HCT116 (cell line): ENCODE measurements around the gene WDR19. TPM values are rescaled to one million over a fixed set of nuclear protein-coding genes. Genes with fewer than 3 reads are reported as not detected.

Experiments used
- ATAC-seq: fragments of 200-7000 bp; cut with Tn5 transposase; 2 replicates; pipeline ENCODE4 v1.9.1; 2020; ENCODE audit warnings: mild to moderate bottlenecking, moderate library complexity
- BruUV-seq: library from RNA; stranded (reverse); fragments of 400-500 nt; replicated peaks from 2 replicates; lab custom pipeline; 2021; lab: Mats Ljungman, UMichigan
- CTCF ChIA-PET: fragments of 300-600 bp; sonication (Branson Sonifier 250); formaldehyde crosslinking; loops from one replicate; lab custom pipeline; 2021; ENCODE audit warnings: antibody characterized with exemption; lab: Charles Lee
- POLR2A ChIA-PET: fragments of 300-600, 350-600 bp; sonication (Branson Sonifier 250); formaldehyde crosslinking; loops from one replicate; lab custom pipeline; 2021; ENCODE audit warnings: antibody characterized with exemption; lab: Charles Lee
- RAD21 ChIA-PET, 2 experiments: fragments of 300-600 bp; sonication (Branson Sonifier 250); formaldehyde crosslinking; loops; one replicate each; lab custom pipeline; 2023; ENCODE audit warnings: low total read pairs in 2 of 2; ENCODE audit not compliant: uncharacterized antibody in 2 of 2, unreplicated experiment in 2 of 2, low non-redundant PET in 1 of 2; lab: Charles Lee
- DNase-seq: peaks from one replicate; pipeline ENCODE4 v3.0.0-alpha.2; 2010; ENCODE audit warnings: low read depth, low spot score
- H2AFZ ChIP-seq: fragments of 200-600 bp; shearing (Covaris generic), sonication (generic); 2 replicates; pipeline ENCODE4 v1.6.1; 2017; ENCODE audit warnings: low read depth, mixed run types, mixed read lengths, antibody characterized with exemption, low read length; ENCODE audit not compliant: poor library complexity, severe bottlenecking
- H3K27ac ChIP-seq: 2 replicates; pipeline ENCODE4 v1.5.1; 2012; ENCODE audit warnings: low read depth, low read length
- H3K27me3 ChIP-seq: fragments of 200-600 bp; sonication (generic); 2 replicates; pipeline ENCODE4 v1.6.1; 2016; ENCODE audit warnings: mixed run types, low read length, mixed read lengths; ENCODE audit not compliant: insufficient read depth
- H3K36me3 ChIP-seq, 2 experiments: fragments of 200-500 bp in 1 of 2; fragments of 200-600 bp in 1 of 2; sonication (Bioruptor generic) in 1 of 2; sonication (generic) in 1 of 2; 2 replicates each; pipeline versions ENCODE4 v1.5.1 to v1.6.1; 2014 to 2016; ENCODE audit warnings: low read length in 2 of 2, inconsistent platforms in 1 of 2, mixed read lengths in 1 of 2, mixed run types in 1 of 2; ENCODE audit not compliant: insufficient read depth in 2 of 2, control insufficient read depth in 1 of 2
- H3K4me1 ChIP-seq, 2 experiments: fragments of 200-600 bp in 1 of 2; sonication (generic) in 1 of 2; 2 replicates each; pipeline versions ENCODE4 v1.5.1 to v1.6.1; 2012 to 2017; ENCODE audit warnings: low read length in 2 of 2, inconsistent platforms in 1 of 2, mild to moderate bottlenecking in 1 of 2, mixed read lengths in 1 of 2, mixed run types in 1 of 2, moderate library complexity in 1 of 2; ENCODE audit not compliant: insufficient read depth in 2 of 2, control insufficient read depth in 1 of 2
- H3K4me2 ChIP-seq: fragments of 200-600 bp; sonication (generic); 2 replicates; pipeline ENCODE4 v1.6.1; 2017; ENCODE audit warnings: mixed run types, low read length, mixed read lengths
- H3K4me3 ChIP-seq, 2 experiments: fragments of 200-600 bp in 1 of 2; sonication (generic) in 1 of 2; replicated peaks in 1 of 2; 2 replicates each; pipeline ENCODE4 v1.5.1; 2011 to 2016; ENCODE audit warnings: low read length in 2 of 2, control low read depth in 1 of 2, low read depth in 1 of 2, mild to moderate bottlenecking in 1 of 2, mixed read lengths in 1 of 2, mixed run types in 1 of 2
- H3K79me2 ChIP-seq: fragments of 200-600 bp; sonication (generic); 2 replicates; pipeline ENCODE4 v1.6.1; 2017; ENCODE audit warnings: mild to moderate bottlenecking, mixed run types, low read length, moderate library complexity, mixed read lengths; ENCODE audit not compliant: insufficient read depth
- H3K9ac ChIP-seq: fragments of 200-600 bp; sonication (generic); 2 replicates; pipeline ENCODE4 v1.6.1; 2016; ENCODE audit warnings: low read length, mixed read lengths
- H3K9me2 ChIP-seq: fragments of 200-600 bp; sonication (generic), shearing (Covaris generic); 2 replicates; pipeline ENCODE4 v1.6.1; 2017; ENCODE audit warnings: mixed run types, mild to moderate bottlenecking, moderate library complexity; ENCODE audit not compliant: insufficient read depth
- H3K9me3 ChIP-seq, 2 experiments: fragments of 200-500 bp in 1 of 2; fragments of 200-600 bp in 1 of 2; sonication (Bioruptor generic) in 1 of 2; sonication (generic) in 1 of 2; 2 replicates each; pipeline ENCODE4 v1.6.1; 2014 to 2017; ENCODE audit warnings: low read length in 2 of 2, mixed read lengths in 2 of 2, inconsistent platforms in 1 of 2, low read depth in 1 of 2, mild to moderate bottlenecking in 1 of 2, mixed run types in 1 of 2, moderate library complexity in 1 of 2; ENCODE audit not compliant: control insufficient read depth in 1 of 2, insufficient read depth in 1 of 2
- H4K20me1 ChIP-seq: fragments of 200-600 bp; sonication (generic), shearing (Covaris generic); 2 replicates; pipeline ENCODE4 v1.6.1; 2017; ENCODE audit warnings: mixed run types, mild to moderate bottlenecking, moderate library complexity; ENCODE audit not compliant: insufficient read depth
- CTCF ChIP-seq, 3 experiments: fragments of 200-600 bp in 1 of 3; sonication (generic) in 1 of 3; IDR thresholded peaks in 2 of 3; conservative IDR thresholded peaks in 1 of 3; 2 replicates each; pipeline ENCODE4 v1.5.1; 2012 to 2017; ENCODE audit warnings: low read depth in 2 of 3, low read length in 2 of 3, antibody characterized with exemption in 1 of 3, borderline replicate concordance in 1 of 3, control low read depth in 1 of 3, mild to moderate bottlenecking in 1 of 3, mixed read lengths in 1 of 3, mixed run types in 1 of 3, moderate library complexity in 1 of 3; ENCODE audit not compliant: insufficient read depth in 1 of 3
- EGR1 ChIP-seq: IDR thresholded peaks from 2 replicates; pipeline ENCODE4 v1.6.1; 2012; ENCODE audit warnings: low read depth
- EZH2phosphoT487 ChIP-seq: fragments of 200-600 bp; IDR thresholded peaks from 2 replicates; pipeline ENCODE4 v1.6.1; 2018; ENCODE audit warnings: antibody characterized with exemption, borderline replicate concordance
- FOSL1 ChIP-seq: IDR thresholded peaks from 2 replicates; pipeline ENCODE4 v1.6.1; 2012; ENCODE audit warnings: low read depth
- JUND ChIP-seq: IDR thresholded peaks from 2 replicates; pipeline ENCODE4 v1.6.1; 2012
- MAX ChIP-seq: IDR thresholded peaks from 2 replicates; pipeline ENCODE4 v1.6.1; 2012
- REST ChIP-seq: IDR thresholded peaks from 2 replicates; pipeline ENCODE4 v1.6.1; 2012; ENCODE audit warnings: low read depth
- SP1 ChIP-seq: IDR thresholded peaks from 2 replicates; pipeline ENCODE4 v1.6.1; 2012; ENCODE audit warnings: low read depth
- TCF7L2 ChIP-seq: IDR thresholded peaks from 2 replicates; pipeline ENCODE4 v1.7.0; 2011; ENCODE audit warnings: borderline replicate concordance, inconsistent platforms; ENCODE audit not compliant: insufficient read depth, insufficient read length; ENCODE audit errors: extremely low read depth
- YY1 ChIP-seq: IDR thresholded peaks from 2 replicates; pipeline ENCODE4 v1.6.1; 2011; ENCODE audit warnings: low read length, low read depth, moderate library complexity, mild to moderate bottlenecking; ENCODE audit not compliant: insufficient replicate concordance; ENCODE audit errors: extremely low read depth
- ZFX ChIP-seq: fragments of 450-650 bp; IDR thresholded peaks from 2 replicates; pipeline ENCODE4 v1.6.1; 2017
- intact Hi-C: fragments of 100-400 bp; cut with micrococcal nuclease; formaldehyde crosslinking; loops from 2 replicates; pipeline ENCODE4 v1.10.0; 2022
- total RNA-seq: library from RNA; stranded (reverse); gene quantifications from one replicate; pipeline ENCODE4 v1.2.1, GENCODE V29; 2021; ENCODE audit not compliant: unreplicated experiment

WDR19 gene
- total RNA-seq, 1 experiment from 2014 or later: 18.8 TPM

- intact Hi-C loops: no loop called here
- TF ChIP-seq SP1 (no peak), ZFX (no peak), FOSL1 (no peak), EZH2phosphoT487 (no peak), TCF7L2 (no peak), JUND (no peak), EGR1 (no peak), MAX (no peak), REST (no peak), CTCF (IDR thresholded peaks at IDR 0.05 in 2 of 3, conservative IDR thresholded peaks at IDR 0.05 in 1 of 3; ENCODE audit: borderline replicate concordance in 1 of 3, insufficient read depth in 1 of 3, low read depth in 2 of 3, low read length in 2 of 3) (no peak), YY1 (no peak)
- H3K9me3 ChIP-seq: no peaks in the 10 kb centered on the region
- no peak for ATAC-seq
- H3K4me1 ChIP-seq: peaks cover 0 to 18% of the 10 kb centered on the region in 2 experiments; a peak in 2 of 4 replicates
- no peak overlapping the region for H2AFZ ChIP-seq
- no TSS peak for BruUV-seq
- RAD21 ChIA-PET: no interaction called here
- H3K4me2 ChIP-seq: no peak overlapping the region
- no peaks in the 10 kb centered on the region; a peak in 1 of 4 replicates for H3K36me3 ChIP-seq
- H3K27ac ChIP-seq: no peak overlapping the region
- H3K4me3 ChIP-seq: no peak overlapping the region
- H3K9me2 ChIP-seq: no peaks in the 10 kb centered on the region
- DNase-seq: no peak
- POLR2A ChIA-PET: no interaction called here
- CTCF ChIA-PET: no interaction called here
- peaks cover 11% of the 10 kb centered on the region for H3K79me2 ChIP-seq
- no peak overlapping the region for H3K9ac ChIP-seq
- H4K20me1 ChIP-seq: no peaks in the 10 kb centered on the region
- H3K27me3 ChIP-seq: no peaks in the 10 kb centered on the region
These were observed 142.1 kb downstream of the WDR19 start for GRCh38 chr4:39324446-39324845.
